ENCODE data around the gene OR5AK2. TPM values are rescaled to one million over a fixed set of nuclear protein-coding genes. Genes with fewer than 3 reads are reported as not detected.

The OR5AK2 gene
- total and polyA plus RNA-seq, 9 of the 15 experiments (the other 6 are each of a cell fraction or from before 2014, with no cell fraction given): not detected

DNA sequence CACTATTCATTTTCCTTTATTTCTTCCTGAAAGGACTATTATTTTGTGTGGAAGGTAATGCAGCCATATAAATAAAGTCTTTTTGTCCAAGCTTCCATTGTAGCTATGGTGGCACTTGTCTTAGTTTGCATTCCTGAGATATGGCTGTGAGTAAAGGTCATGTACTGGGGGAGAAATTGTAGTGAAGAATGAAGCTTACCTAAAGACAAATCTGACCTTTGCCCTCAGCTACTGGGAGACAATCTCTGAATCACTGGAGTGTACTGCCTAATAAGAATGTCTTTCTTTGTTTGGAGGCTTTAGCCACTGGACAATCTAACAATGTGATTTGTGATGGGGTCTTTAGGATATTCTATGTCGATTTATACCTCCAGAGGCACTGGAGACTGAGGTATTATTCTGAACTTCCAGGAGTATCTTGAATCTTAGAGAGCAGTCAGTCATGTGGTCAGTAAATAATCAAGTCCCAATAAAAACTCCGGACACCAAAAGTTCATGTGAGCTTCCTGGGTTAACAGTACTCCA lies 39.7 kb upstream of the OR5AK2 start (continued):
- TF ChIP-seq, protein P1, sequence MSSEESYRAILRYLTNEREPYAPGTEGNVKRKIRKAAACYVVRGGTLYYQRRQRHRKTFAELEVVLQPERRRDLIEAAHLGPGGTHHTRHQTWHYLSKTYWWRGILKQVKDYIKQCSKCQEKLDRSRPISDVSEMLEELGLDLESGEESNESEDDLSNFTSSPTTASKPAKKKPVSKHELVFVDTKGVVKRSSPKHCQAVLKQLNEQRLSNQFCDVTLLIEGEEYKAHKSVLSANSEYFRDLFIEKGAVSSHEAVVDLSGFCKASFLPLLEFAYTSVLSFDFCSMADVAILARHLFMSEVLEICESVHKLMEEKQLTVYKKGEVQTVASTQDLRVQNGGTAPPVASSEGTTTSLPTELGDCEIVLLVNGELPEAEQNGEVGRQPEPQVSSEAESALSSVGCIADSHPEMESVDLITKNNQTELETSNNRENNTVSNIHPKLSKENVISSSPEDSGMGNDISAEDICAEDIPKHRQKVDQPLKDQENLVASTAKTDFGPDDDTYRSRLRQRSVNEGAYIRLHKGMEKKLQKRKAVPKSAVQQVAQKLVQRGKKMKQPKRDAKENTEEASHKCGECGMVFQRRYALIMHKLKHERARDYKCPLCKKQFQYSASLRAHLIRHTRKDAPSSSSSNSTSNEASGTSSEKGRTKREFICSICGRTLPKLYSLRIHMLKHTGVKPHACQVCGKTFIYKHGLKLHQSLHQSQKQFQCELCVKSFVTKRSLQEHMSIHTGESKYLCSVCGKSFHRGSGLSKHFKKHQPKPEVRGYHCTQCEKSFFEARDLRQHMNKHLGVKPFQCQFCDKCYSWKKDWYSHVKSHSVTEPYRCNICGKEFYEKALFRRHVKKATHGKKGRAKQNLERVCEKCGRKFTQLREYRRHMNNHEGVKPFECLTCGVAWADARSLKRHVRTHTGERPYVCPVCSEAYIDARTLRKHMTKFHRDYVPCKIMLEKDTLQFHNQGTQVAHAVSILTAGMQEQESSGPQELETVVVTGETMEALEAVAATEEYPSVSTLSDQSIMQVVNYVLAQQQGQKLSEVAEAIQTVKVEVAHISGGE (CRISPR knock-in tag; IDR thresholded peaks at IDR 0.05): no peak
- TF ChIP-seq ZEB2 (IDR thresholded peaks at IDR 0.05): no peak
- TF ChIP-seq, protein P2, sequence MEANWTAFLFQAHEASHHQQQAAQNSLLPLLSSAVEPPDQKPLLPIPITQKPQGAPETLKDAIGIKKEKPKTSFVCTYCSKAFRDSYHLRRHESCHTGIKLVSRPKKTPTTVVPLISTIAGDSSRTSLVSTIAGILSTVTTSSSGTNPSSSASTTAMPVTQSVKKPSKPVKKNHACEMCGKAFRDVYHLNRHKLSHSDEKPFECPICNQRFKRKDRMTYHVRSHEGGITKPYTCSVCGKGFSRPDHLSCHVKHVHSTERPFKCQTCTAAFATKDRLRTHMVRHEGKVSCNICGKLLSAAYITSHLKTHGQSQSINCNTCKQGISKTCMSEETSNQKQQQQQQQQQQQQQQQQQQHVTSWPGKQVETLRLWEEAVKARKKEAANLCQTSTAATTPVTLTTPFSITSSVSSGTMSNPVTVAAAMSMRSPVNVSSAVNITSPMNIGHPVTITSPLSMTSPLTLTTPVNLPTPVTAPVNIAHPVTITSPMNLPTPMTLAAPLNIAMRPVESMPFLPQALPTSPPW (CRISPR knock-in tag; IDR thresholded peaks at IDR 0.05): no peak
- no peak for TF ChIP-seq JUNB (CRISPR knock-in tag; conservative IDR thresholded peaks at IDR 0.05)

DNA sequence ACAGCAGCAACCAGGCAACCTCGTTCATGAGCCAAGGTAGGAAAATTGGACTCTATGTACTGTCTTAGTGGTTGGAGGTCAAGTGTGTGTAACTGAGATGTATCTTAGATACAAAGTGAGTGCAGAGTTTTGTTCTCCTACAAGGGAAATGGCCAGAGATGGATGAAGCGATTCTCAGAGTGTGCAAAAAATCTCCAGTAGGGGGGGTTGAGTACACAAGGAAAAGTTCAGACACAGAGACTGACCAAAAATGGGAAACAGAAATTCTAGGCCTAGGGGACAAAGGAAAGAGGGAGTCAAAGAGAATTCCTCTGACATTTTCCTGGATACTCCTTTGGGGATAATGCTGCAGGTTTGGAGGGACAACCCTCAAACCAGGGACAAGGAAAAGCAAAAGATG lies 38.2 kb upstream of the OR5AK2 start:
- ChIA-PET POLR2A (no interaction called here), CTCF (ENCODE audit: low intra/inter-chr PET ratio) (no interaction called here)
- Histone ChIP-seq H3K36me3 (ENCODE audit: control insufficient read depth, insufficient read depth, low read length) (no peaks in the 10 kb centered on the region), H3K4me2 (ENCODE audit: insufficient read depth, low read length) (no peak overlapping the region), H2AFZ (ENCODE audit: low read depth, low read length) (no peak overlapping the region), H3K79me2 (ENCODE audit: control insufficient read depth, insufficient read depth, low read length) (no peaks in the 10 kb centered on the region), H3K9me1 (ENCODE audit: control insufficient read depth, insufficient read depth, low read length) (no peaks in the 10 kb centered on the region), H3K9me3 (replicated peaks; ENCODE audit: control insufficient read depth, insufficient read depth, low read depth, low read length) (no peaks in the 10 kb centered on the region), H3K4me1 (replicated peaks in 1 of 2; ENCODE audit: control insufficient read depth in 2 of 2, insufficient read depth in 2 of 2, low read length in 2 of 2) (no peaks in the 10 kb centered on the region), H3K27me3 (ENCODE audit: control insufficient read depth in 2 of 2, insufficient read depth in 2 of 2, low read length in 2 of 2) (no peaks in the 10 kb centered on the region), H4K20me1 (replicated peaks; ENCODE audit: control insufficient read depth, insufficient read depth, low read length) (no peaks in the 10 kb centered on the region), H3K4me3 (no peak overlapping the region), H3K9ac (ENCODE audit: insufficient read depth in 1 of 2, low read depth in 2 of 2, low read length in 2 of 2) (no peak overlapping the region), H3K27ac (ENCODE audit: extremely low read depth, low read depth, low read length) (no peak overlapping the region)
- intact Hi-C loops (cut with micrococcal nuclease): no loop called here
- DNase-seq (ENCODE audit: extremely low read depth in 1 of 4, low spot score in 3 of 4) (no peak), FAIRE-seq (no peak), ATAC-seq (no peak)
- no TSS peak for BruUV-seq (replicated peaks)
- 0% methylated on average over 2 of the region's 2 CpGs for WGBS (ENCODE audit: insufficient coverage, low coverage, missing lambda C conversion rate)
- in situ Hi-C loops (cut with MboI): no loop called here
- TF ChIP-seq, protein P3, sequence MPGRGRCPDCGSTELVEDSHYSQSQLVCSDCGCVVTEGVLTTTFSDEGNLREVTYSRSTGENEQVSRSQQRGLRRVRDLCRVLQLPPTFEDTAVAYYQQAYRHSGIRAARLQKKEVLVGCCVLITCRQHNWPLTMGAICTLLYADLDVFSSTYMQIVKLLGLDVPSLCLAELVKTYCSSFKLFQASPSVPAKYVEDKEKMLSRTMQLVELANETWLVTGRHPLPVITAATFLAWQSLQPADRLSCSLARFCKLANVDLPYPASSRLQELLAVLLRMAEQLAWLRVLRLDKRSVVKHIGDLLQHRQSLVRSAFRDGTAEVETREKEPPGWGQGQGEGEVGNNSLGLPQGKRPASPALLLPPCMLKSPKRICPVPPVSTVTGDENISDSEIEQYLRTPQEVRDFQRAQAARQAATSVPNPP (IDR thresholded peaks at IDR 0.05; ENCODE audit: borderline replicate concordance, insufficient read depth, insufficient read length): no peak
- TF ChIP-seq NCOA2 (IDR thresholded peaks at IDR 0.05; ENCODE audit: partially characterized antibody in 2 of 2): no peak
- no peak for TF ChIP-seq ZNF644 (tag; IDR thresholded peaks at IDR 0.05; ENCODE audit: low read depth)
- no peak for TF ChIP-seq MTA2 (IDR thresholded peaks at IDR 0.05; ENCODE audit: low read depth)
